ENCODE results near the gene C1orf115. TPM values are rescaled to one million over a fixed set of nuclear protein-coding genes. Genes with fewer than 3 reads are reported as not detected.
A peak's percentile ranks its signal among the peaks of the same experiment; 100 is the strongest.

The C1orf115 gene
- total and polyA plus RNA-seq, 4 donors: 13.3 to 19.0 (median 18.5) TPM

DNA sequence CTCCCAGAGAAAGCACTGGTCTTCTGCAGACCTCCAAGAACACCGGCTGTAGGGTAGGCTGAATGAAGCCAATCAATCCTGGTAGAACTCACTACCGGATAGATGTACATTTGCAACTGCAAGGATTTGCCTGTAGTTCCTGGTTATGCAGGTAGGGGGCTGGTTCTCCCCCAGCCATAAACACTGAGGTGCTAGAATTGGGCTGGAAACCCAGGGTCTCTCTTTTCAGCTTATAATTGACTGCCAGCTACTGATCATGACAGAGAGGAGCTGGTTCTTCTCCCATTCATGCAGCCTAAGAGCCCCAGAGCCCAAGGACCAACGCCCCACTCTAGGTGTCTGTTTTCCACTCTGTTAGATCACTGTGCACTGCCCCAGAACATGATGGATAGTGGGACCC lies 36.5 kb downstream of the C1orf115 start:
- ATAC-seq (ENCODE audit: insufficient read depth, low FRiP score): no peak
- 85 to 98% methylated on average over 3 of the region's 3 CpGs for WGBS, 2 donors
- no peaks in the 10 kb centered on the region for H3K4me1 ChIP-seq (ENCODE audit: control insufficient read depth in 5 of 5, insufficient read depth in 5 of 5, low read length in 5 of 5)
- no peak overlapping the region for H3K9ac ChIP-seq (ENCODE audit: insufficient read depth in 1 of 2, low read length in 2 of 2)
- TF ChIP-seq, protein P1, sequence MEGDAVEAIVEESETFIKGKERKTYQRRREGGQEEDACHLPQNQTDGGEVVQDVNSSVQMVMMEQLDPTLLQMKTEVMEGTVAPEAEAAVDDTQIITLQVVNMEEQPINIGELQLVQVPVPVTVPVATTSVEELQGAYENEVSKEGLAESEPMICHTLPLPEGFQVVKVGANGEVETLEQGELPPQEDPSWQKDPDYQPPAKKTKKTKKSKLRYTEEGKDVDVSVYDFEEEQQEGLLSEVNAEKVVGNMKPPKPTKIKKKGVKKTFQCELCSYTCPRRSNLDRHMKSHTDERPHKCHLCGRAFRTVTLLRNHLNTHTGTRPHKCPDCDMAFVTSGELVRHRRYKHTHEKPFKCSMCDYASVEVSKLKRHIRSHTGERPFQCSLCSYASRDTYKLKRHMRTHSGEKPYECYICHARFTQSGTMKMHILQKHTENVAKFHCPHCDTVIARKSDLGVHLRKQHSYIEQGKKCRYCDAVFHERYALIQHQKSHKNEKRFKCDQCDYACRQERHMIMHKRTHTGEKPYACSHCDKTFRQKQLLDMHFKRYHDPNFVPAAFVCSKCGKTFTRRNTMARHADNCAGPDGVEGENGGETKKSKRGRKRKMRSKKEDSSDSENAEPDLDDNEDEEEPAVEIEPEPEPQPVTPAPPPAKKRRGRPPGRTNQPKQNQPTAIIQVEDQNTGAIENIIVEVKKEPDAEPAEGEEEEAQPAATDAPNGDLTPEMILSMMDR (IDR thresholded peaks at IDR 0.05; ENCODE audit: control extremely low read depth, extremely low read depth): no peak
- H3K36me3 ChIP-seq (ENCODE audit: control insufficient read depth in 4 of 4, insufficient read depth in 4 of 4, low read length in 4 of 4): no peaks in the 10 kb centered on the region
- no peak for DNase-seq
- H3K27me3 ChIP-seq (ENCODE audit: control insufficient read depth in 3 of 3, insufficient read depth in 3 of 3, low read length in 2 of 3): no peaks in the 10 kb centered on the region
- no peak overlapping the region for H3K4me3 ChIP-seq
- no peak overlapping the region for H3K27ac ChIP-seq (ENCODE audit: low read depth in 1 of 2, low read length in 1 of 2)
- no peaks in the 10 kb centered on the region for H3K9me3 ChIP-seq (ENCODE audit: control insufficient read depth in 4 of 4, insufficient read depth in 3 of 4, low read length in 3 of 4)

DNA sequence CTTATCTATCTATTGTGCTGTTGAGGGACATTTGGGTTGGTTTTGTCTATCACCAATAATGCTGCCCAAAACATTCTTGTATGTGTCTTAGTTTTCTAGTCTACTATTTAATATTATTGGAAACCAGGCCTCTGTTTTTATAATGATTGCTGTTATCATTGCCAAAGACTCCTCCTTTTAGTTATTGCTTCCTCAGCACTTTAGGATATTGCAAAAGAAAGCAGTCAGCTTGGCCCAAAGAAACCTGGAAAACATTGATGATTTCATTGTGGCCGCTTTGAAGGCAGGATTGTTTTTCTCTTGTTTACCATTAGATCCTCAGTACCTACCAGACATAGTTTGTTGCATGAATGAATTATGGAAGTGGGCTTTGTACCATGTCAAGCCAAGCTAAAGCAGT lies 37.4 kb downstream of the C1orf115 start:
- no peaks in the 10 kb centered on the region for H3K36me3 ChIP-seq (ENCODE audit: control insufficient read depth in 4 of 4, insufficient read depth in 4 of 4, low read length in 4 of 4)
- H3K9ac ChIP-seq (ENCODE audit: insufficient read depth in 1 of 2, low read length in 2 of 2): no peak overlapping the region
- peaks cover 0 to under 1% (median 0%) of the 10 kb centered on the region in 5 donors for H3K4me1 ChIP-seq (ENCODE audit: control insufficient read depth in 5 of 5, insufficient read depth in 5 of 5, low read length in 5 of 5)
- TF ChIP-seq, protein P1 (IDR thresholded peaks at IDR 0.05; ENCODE audit: control extremely low read depth, extremely low read depth): no peak
- H3K9me3 ChIP-seq (ENCODE audit: control insufficient read depth in 4 of 4, insufficient read depth in 3 of 4, low read length in 3 of 4): no peaks in the 10 kb centered on the region
- DNase-seq: no peak
- H3K4me3 ChIP-seq: no peak overlapping the region
- 89 to 90% methylated on average over 1 of the region's 1 CpG for WGBS, 2 donors
- H3K27ac ChIP-seq (ENCODE audit: low read depth in 1 of 2, low read length in 1 of 2): no peak overlapping the region
- no peak for ATAC-seq (ENCODE audit: insufficient read depth, low FRiP score)
- no peaks in the 10 kb centered on the region for H3K27me3 ChIP-seq (ENCODE audit: control insufficient read depth in 3 of 3, insufficient read depth in 3 of 3, low read length in 2 of 3)

DNA sequence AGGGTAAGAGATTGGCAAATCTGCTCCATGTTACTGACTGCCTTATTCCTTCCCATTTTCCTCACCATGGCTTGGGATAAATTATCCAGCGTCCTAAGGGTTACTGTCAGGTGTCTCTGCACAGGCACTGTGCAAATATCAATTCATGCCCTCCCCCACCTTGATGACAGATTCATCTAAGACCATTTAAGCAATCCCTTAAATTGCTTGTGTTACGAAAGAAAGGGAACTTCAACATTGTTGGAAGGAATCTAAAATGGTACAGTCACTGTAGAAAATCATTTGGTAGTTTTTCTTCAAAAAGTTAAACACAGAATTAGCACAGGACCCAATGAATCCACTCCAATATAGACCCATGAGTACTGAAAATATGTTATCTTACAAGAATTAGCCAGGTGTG lies 40.3 kb downstream of the C1orf115 start:
- no peaks in the 10 kb centered on the region for H3K9me3 ChIP-seq (ENCODE audit: control insufficient read depth in 4 of 4, insufficient read depth in 3 of 4, low read length in 3 of 4)
- DNase-seq: no peak
- H3K36me3 ChIP-seq (ENCODE audit: control insufficient read depth in 4 of 4, insufficient read depth in 4 of 4, low read length in 4 of 4): no peaks in the 10 kb centered on the region
- no peaks in the 10 kb centered on the region for H3K27me3 ChIP-seq (ENCODE audit: control insufficient read depth in 3 of 3, insufficient read depth in 3 of 3, low read length in 2 of 3)
- ATAC-seq (ENCODE audit: insufficient read depth, low FRiP score): no peak
- TF ChIP-seq, protein P1 (IDR thresholded peaks at IDR 0.05; ENCODE audit: control extremely low read depth, extremely low read depth): no peak
- H3K4me3 ChIP-seq: no peak overlapping the region
- 75 to 84% methylated on average over 2 of the region's 2 CpGs for WGBS, 2 donors
- peaks cover 0 to 3% (median 0%) of the 10 kb centered on the region in 5 donors for H3K4me1 ChIP-seq (ENCODE audit: control insufficient read depth in 5 of 5, insufficient read depth in 5 of 5, low read length in 5 of 5)
- no peak overlapping the region for H3K27ac ChIP-seq (ENCODE audit: low read depth in 1 of 2, low read length in 1 of 2)
- no peak overlapping the region for H3K9ac ChIP-seq (ENCODE audit: insufficient read depth in 1 of 2, low read length in 2 of 2)

DNA sequence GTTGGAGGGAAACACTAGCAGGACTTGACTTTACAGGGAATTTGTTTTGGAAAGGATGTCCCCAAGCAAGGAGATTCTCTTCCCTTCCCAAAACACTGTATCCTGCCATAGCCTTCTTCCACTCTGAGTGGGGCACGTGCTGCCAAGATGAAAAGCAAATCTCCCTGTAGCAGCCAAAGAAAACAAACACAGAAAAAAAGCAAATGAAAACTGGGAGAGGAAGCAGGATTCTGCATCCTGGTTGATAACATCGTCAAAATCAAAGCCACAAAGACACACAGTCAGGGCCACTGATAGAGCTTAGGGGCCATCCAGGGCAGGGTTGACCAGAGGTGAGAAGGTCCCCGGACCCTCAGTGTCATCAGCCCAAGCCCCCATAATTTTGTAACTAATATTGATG lies 42.0 kb downstream of the C1orf115 start:
- no peak for ATAC-seq (ENCODE audit: insufficient read depth, low FRiP score)

More for the DNA sequence above, 42.0 kb downstream of the C1orf115 start:
- WGBS, 2 donors: 41 to 64% methylated on average over 3 of the region's 3 CpGs
- DNase-seq: peak in 1 of 3 donors; percentile 16
- Histone ChIP-seq H3K27me3 (ENCODE audit: control insufficient read depth in 3 of 3, insufficient read depth in 3 of 3, low read length in 2 of 3) (no peaks in the 10 kb centered on the region), H3K4me1 (ENCODE audit: control insufficient read depth in 5 of 5, insufficient read depth in 5 of 5, low read length in 5 of 5) (peaks cover 0 to 3% (median 0%) of the 10 kb centered on the region in 5 donors), H3K4me3 (no peak overlapping the region), H3K9me3 (ENCODE audit: control insufficient read depth in 4 of 4, insufficient read depth in 3 of 4, low read length in 3 of 4) (no peaks in the 10 kb centered on the region), H3K9ac (ENCODE audit: insufficient read depth in 1 of 2, low read length in 2 of 2) (no peak overlapping the region), H3K36me3 (ENCODE audit: control insufficient read depth in 4 of 4, insufficient read depth in 4 of 4, low read length in 4 of 4) (no peaks in the 10 kb centered on the region), H3K27ac (ENCODE audit: low read depth in 1 of 2, low read length in 1 of 2) (peak overlapping the region; percentile 76 to 90)
- TF ChIP-seq, protein P1 (IDR thresholded peaks at IDR 0.05; ENCODE audit: control extremely low read depth, extremely low read depth): no peak

Data from lung (tissue), 12 donors.